GM13976 (cell line): ENCODE results near the gene OASL.

Source experiments
- DNase-seq: peaks from one replicate; pipeline ENCODE4 v3.0.0; 2012; ENCODE audit warnings: low spot score
- CTCF ChIP-seq: IDR thresholded peaks from 2 replicates; pipeline ENCODE4 v1.5.1; 2012; ENCODE audit warnings: borderline replicate concordance, mild to moderate bottlenecking; ENCODE audit not compliant: insufficient read depth; ENCODE audit errors: extremely low read depth, missing control alignments, control extremely low read depth
- in situ Hi-C: fragments of 300-500 bp; cut with MboI; formaldehyde crosslinking; loops from one replicate; pipeline ENCODE4 v1.12.0; 2022; ENCODE audit warnings: low sequenced_read_pairs, mixed read lengths, inconsistent platforms; ENCODE audit not compliant: unreplicated experiment

OASL gene

GRCh38 chr12:120996133-120996746 lies 42.8 kb downstream of the OASL start:
- no peak for DNase-seq
- in situ Hi-C loops = no loop called here
- no peak for TF ChIP-seq CTCF

DNA sequence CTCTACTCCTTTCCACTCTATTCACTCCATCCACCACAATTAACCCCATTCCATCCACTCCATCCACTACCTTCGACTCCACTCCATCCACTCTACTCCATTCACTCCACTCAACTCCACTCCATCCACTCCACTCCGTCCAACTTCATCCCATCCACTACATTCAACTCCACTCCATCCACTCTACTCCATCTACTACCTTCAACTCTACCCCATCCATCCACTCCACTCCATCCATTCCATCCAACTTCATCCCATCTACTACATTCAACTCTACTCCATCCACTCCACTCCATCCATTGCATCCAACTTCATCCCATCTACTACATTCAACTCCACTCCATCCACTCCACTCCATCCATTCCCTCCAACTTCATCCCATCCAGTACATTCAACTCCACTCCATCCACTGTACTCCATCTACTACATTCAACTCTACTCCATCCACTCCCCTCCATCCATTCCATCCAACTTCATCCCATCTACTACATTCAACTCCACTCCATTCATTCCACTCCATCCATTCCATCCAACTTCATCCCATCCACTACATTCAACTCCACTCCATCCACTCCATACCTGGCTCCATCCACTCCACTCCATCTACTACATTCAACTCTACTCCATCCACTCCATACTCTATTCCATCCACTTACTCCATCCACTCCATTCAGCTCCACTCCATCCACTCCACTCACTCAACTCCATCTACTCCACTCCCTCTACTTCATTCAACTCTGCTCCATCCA lies 44.3 kb downstream of the OASL start:
- in situ Hi-C loops = no loop called here

DNA sequence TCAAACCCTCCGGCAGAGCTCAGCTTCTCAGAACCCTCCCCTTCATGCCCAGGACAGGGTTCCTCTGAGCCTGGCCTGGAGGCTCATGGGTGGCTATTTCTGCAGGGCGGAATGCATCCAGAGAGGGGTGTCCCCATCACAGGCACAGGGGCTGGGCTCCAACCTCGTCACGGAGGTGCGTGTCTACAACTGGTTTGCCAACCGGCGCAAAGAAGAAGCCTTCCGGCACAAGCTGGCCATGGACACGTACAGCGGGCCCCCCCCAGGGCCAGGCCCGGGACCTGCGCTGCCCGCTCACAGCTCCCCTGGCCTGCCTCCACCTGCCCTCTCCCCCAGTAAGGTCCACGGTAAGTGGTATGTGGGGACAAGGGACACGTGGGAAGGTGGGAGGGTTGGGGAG lies 45.0 kb downstream of the OASL start:
- TF ChIP-seq CTCF = no peak
- no peak for DNase-seq
- in situ Hi-C loops = no loop called here

More for the DNA sequence above, 44.3 kb downstream of the OASL start:
- no peak for DNase-seq
- no peak for TF ChIP-seq CTCF

- no peak for TF ChIP-seq CTCF
- in situ Hi-C loops = no loop called here
- no peak for DNase-seq
Observed at GRCh38 chr12:120993496-120993895, 45.5 kb downstream of the OASL start.

DNA sequence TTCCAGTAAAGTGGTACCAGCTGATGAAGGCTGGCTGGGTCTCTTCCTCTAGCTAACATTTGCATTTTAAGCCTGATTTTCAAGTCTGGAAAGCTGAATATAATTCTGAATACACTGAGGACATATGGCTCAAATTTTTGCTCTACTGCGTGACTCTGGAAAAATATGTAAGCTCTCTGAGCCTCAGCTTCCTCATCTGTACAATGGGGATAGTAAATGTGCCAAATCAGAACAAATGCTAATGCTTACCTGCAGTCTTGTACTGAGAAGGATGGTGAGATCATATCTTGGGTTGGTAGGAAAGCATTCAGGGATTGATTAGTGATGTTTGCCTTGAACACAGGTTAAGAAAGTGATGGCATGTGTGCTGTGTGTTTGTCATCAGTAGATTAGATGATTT lies 46.1 kb downstream of the OASL start:
- no peak for DNase-seq
- no peak for TF ChIP-seq CTCF
- in situ Hi-C loops = no loop called here

DNA sequence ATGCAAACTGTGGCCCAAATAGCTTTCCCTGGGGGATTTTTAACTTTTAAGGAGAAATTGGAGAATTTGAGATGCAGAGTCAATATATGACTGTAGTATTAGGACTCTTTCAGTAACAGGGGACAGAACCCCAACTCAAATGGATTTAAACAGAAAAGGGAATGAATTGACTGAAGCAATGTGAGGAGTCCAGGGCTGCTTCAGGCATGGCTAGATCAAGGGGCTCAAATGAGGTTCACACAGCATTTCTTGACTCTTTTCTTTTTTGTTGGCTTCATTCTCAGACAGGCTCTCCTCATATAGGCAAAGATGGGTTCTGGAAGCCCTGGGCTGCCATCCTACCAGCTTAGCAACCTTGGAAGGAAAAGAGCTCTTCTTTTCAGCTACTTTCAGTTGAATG lies 47.1 kb downstream of the OASL start:
- TF ChIP-seq CTCF = no peak
- DNase-seq = no peak
- in situ Hi-C loops = no loop called here
